ENCODE measurements around the gene LZTS3. TPM values are rescaled to one million over a fixed set of nuclear protein-coding genes. Genes with fewer than 3 reads are reported as not detected.

The LZTS3 gene
- total and polyA plus RNA-seq, 2 of the 8 experiments (the other 6 are each of a cell fraction or from before 2014, with no cell fraction given), result 31.8 to 33.5 TPM

DNA sequence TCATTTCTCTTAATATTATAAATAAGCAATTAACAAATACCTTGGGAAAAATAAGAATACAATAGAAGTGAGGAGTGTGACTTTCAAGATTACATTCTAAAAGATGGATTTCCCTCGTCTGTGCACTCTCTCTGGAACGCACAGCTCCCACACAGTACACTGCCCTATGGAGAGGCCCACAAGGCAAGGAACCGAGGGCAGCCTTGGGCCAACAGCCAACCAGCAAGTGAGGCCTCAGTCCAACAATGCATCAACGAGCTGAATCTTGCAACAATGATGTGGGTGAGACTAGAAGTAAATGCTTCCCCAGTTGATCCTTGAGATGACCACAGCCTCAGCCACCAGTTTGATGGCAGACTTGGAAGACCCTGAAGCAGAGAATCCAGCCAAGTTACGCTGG lies 54.3 kb downstream of the LZTS3 start:
- H3K4me2 ChIP-seq (ENCODE audit: insufficient read depth in 1 of 2, low read depth in 2 of 2, low read length in 2 of 2), result no peak overlapping the region
- no peak overlapping the region for H2BK120ac ChIP-seq (replicated peaks; ENCODE audit: low read depth, low read length)
- no peak overlapping the region for H3K4ac ChIP-seq (replicated peaks; ENCODE audit: insufficient read length, low read depth, low read length)
- no peaks in the 10 kb centered on the region for H3K27me3 ChIP-seq (replicated peaks in 1 of 4; ENCODE audit: control insufficient read depth in 3 of 4, extremely low read depth in 1 of 4, insufficient read depth in 3 of 4, low read length in 3 of 4)
- peaks cover 0 to 17% (median 2%) of the 10 kb centered on the region in 4 experiments; a peak in 3 of 8 replicates for H3K36me3 ChIP-seq (ENCODE audit: control insufficient read depth in 2 of 4, insufficient read depth in 4 of 4, low read length in 3 of 4)
- H2BK15ac ChIP-seq (ENCODE audit: low read length), result no peak overlapping the region
- no peak overlapping the region for H4K91ac ChIP-seq (replicated peaks; ENCODE audit: insufficient read length, low read length)
- peaks cover 15 to 17% of the 10 kb centered on the region in 2 experiments for H3K9me3 ChIP-seq (ENCODE audit: insufficient read depth in 2 of 2, low read depth in 1 of 2, low read length in 1 of 2)
- no peak overlapping the region for H3K27ac ChIP-seq (ENCODE audit: low read depth, low read length)
- no peak overlapping the region for H4K5ac ChIP-seq (ENCODE audit: insufficient read length, low read depth, low read length)
- H3K4me3 ChIP-seq (ENCODE audit: extremely low read depth in 1 of 4, insufficient read depth in 2 of 4, low read depth in 3 of 4, low read length in 4 of 4), result no peak overlapping the region
- H3K23ac ChIP-seq (ENCODE audit: insufficient read length), result no peak overlapping the region
- no peak overlapping the region for H2AK5ac ChIP-seq (ENCODE audit: low read depth, low read length)
- ChIA-PET POLR2A (ENCODE audit: partially characterized antibody) (no interaction called here), CTCF (ENCODE audit: partially characterized antibody) (interaction anchor here (0.6 to 4.6 kb wide), 12 partner anchors 10 to 197 kb away, joined by 3 to 38 read pairs (median 4); no protein-coding TSS in a partner anchor)
- H3K14ac ChIP-seq (ENCODE audit: insufficient read length), result no peak overlapping the region
- no peak overlapping the region for H4K8ac ChIP-seq (ENCODE audit: extremely low read depth, insufficient read depth, low read length)
- H2AFZ ChIP-seq (ENCODE audit: low read length), result no peak overlapping the region
- H2BK12ac ChIP-seq (ENCODE audit: low read depth, low read length), result no peak overlapping the region
- DNase-seq (ENCODE audit: low read depth in 1 of 2, low spot score in 2 of 2) (no peak), FAIRE-seq (no peak)
- no peaks in the 10 kb centered on the region for H3K79me2 ChIP-seq (ENCODE audit: control insufficient read depth in 1 of 2, insufficient read depth in 2 of 2, low read length in 2 of 2)
- H2BK20ac ChIP-seq (ENCODE audit: low read length), result no peak overlapping the region
- no peaks in the 10 kb centered on the region; a peak in 2 of 7 replicates for H3K4me1 ChIP-seq (replicated peaks in 1 of 4; ENCODE audit: control insufficient read depth in 3 of 4, insufficient read depth in 4 of 4, low read length in 3 of 4)
- H4K20me1 ChIP-seq (replicated peaks in 1 of 2; ENCODE audit: control insufficient read depth in 1 of 2, insufficient read depth in 2 of 2, low read length in 2 of 2), result peaks cover 1 to 3% of the 10 kb centered on the region in 2 experiments
- 80% methylated on average over 5 of the region's 5 CpGs; no CpG with 5 or more reads in 1 of the 2 experiments for WGBS, 2 experiments (ENCODE audit: extremely low coverage in 1 of 2, insufficient coverage in 1 of 2, insufficient read length in 1 of 2, insufficient replicate concordance in 2 of 2, low coverage in 1 of 2, low lambda C conversion rate in 2 of 2, missing lambda C conversion rate in 1 of 2)
- H3K56ac ChIP-seq (replicated peaks; ENCODE audit: insufficient read length, low read depth, low read length), result no peak overlapping the region
- no peak overlapping the region for H2BK5ac ChIP-seq (ENCODE audit: low read depth, low read length)
- H3K23me2 ChIP-seq (ENCODE audit: low read depth, low read length), result peaks cover 2% of the 10 kb centered on the region; the same call in 1 of the 2 replicates
- H3K9ac ChIP-seq (replicated peaks in 1 of 4; ENCODE audit: extremely low read depth in 1 of 4, low read depth in 3 of 4, low read length in 3 of 4), result no peak overlapping the region
- no peak overlapping the region for H3K18ac ChIP-seq (ENCODE audit: extremely low read depth, low read length)
- H3K79me1 ChIP-seq (ENCODE audit: low read depth, low read length), result no peaks in the 10 kb centered on the region
- TF ChIP-seq POU5F1 (IDR thresholded peaks at IDR 0.05; ENCODE audit: low read depth, low read length) (no peak), ASH2L (IDR thresholded peaks at IDR 0.05; ENCODE audit: low read length) (no peak), RXRA (IDR thresholded peaks at IDR 0.05; ENCODE audit: insufficient read depth, low read depth, low read length) (no peak), CTBP2 (IDR thresholded peaks at IDR 0.05; ENCODE audit: borderline replicate concordance, insufficient read depth, insufficient read length, low read length) (no peak), KDM1A (IDR thresholded peaks at IDR 0.05; ENCODE audit: borderline replicate concordance, low read length) (no peak), CBX5 (IDR thresholded peaks at IDR 0.05; ENCODE audit: low read depth, low read length) (no peak), GTF2F1 (IDR thresholded peaks at IDR 0.05; ENCODE audit: borderline replicate concordance, low read depth, low read length) (no peak), CHD2 (IDR thresholded peaks at IDR 0.05; ENCODE audit: low read length) (no peak), CBX8 (IDR thresholded peaks at IDR 0.05; ENCODE audit: borderline replicate concordance, low read depth, low read length) (no peak), JUND (IDR thresholded peaks at IDR 0.05; ENCODE audit: low read length) (no peak), NRF1 (IDR thresholded peaks at IDR 0.05; ENCODE audit: low read depth, low read length) (no peak), SIN3A (conservative IDR thresholded peaks at IDR 0.05 in 1 of 2, IDR thresholded peaks at IDR 0.05 in 1 of 2; ENCODE audit: low read depth in 1 of 2, low read length in 2 of 2) (no peak), FOSL1 (IDR thresholded peaks at IDR 0.05; ENCODE audit: insufficient read depth, low read depth, low read length) (no peak), TEAD4 (IDR thresholded peaks at IDR 0.05; ENCODE audit: low read depth, low read length) (no peak), CEBPB (IDR thresholded peaks at IDR 0.05; ENCODE audit: low read depth, low read length) (no peak)

Measured in H1 (cell line).